Limb (tissue), 2 donors: ENCODE measurements around the gene TMEM187.
"Not testable (repeated sequence)": the region's sequence is repeated elsewhere in the genome, so short reads cannot be mapped to it uniquely, and the experiment has no call there.

Experiments used
- DNase-seq, 2 donors: peaks; one replicate each; pipeline ENCODE4 v3.0.0-alpha.2; 2016; ENCODE audit errors: extremely low spot score in 2 of 2

Gene TMEM187

GRCh38 chrX:153970357-153971123 is 2.0 kb upstream of the TMEM187 start:
- peak; percentile 70 to 76 for DNase-seq

- peak; percentile 71 to 89 for DNase-seq
Observed at GRCh38 chrX:153971124-153971449, 1.5 kb upstream of the TMEM187 start.

DNA sequence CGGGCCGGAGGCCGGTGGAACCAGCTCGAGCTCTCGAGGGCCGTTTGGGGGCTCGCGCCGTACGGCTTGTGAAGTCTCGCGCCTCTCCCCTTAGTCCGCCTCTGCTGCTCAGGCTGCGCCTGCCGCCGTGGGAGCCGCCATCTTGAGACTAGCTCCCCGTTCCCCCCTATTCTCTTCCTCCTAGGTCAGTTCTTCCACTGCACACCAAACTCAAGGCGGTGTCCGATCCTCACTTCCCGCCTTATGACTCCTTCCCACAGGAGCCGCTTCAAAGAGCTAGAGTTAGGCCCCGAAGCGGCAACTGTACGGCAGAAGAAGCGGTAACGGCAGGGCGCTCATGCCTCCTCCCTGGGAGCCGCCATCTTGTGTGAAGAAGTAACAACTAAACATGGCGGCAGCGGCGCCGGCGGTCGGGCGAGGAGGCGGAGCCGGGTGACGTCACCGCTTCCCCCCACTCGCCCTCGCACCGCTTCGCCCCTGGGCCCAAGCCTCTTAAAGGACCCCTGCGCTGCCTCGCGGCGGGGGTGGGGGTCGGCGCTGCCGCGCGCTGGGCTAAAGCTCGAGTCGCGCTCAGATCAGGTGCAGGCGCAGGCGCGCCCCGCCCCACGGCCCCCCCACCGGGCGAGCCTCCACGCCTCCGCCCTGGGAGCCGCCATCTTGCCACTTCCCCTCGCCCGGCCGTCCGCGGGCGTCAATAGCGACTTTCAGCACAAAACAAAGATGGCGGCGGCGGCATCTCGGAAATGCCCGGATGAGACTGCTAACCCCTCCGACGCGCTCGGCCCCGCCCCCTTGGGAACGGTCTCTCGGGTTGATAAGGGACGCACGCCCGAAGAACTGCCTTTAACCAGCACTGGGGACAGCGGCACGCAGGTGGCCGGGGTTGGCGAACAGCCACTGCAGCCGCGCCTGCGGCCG is 845 bp upstream of the TMEM187 start, which contains the start of gene HCFC1:
TSS of gene HCFC1 (minus strand) at position 369 of the 918 bp plus-strand sequence. CDS start 978 bp downstream, outside the sequence.
- DNase-seq: peak; percentile 90 to 93

- no peak for DNase-seq
Observed at GRCh38 chrX:153973127-153974002, 811 bp downstream of the TMEM187 start.

GRCh38 chrX:153974003-153974725 is 1.6 kb downstream of the TMEM187 start:
- DNase-seq: no peak

GRCh38 chrX:153974726-153975286 is 2.3 kb downstream of the TMEM187 start:
- no peak for DNase-seq

- not testable (repeated sequence) for DNase-seq
Observed at GRCh38 chrX:153980394-153980793, 7.8 kb downstream of the TMEM187 start.

- no peak for DNase-seq
Observed at GRCh38 chrX:153981231-153981630, 8.7 kb downstream of the TMEM187 start.

GRCh38 chrX:153981771-153982533 is 9.4 kb downstream of the TMEM187 start:
- no peak for DNase-seq

DNA sequence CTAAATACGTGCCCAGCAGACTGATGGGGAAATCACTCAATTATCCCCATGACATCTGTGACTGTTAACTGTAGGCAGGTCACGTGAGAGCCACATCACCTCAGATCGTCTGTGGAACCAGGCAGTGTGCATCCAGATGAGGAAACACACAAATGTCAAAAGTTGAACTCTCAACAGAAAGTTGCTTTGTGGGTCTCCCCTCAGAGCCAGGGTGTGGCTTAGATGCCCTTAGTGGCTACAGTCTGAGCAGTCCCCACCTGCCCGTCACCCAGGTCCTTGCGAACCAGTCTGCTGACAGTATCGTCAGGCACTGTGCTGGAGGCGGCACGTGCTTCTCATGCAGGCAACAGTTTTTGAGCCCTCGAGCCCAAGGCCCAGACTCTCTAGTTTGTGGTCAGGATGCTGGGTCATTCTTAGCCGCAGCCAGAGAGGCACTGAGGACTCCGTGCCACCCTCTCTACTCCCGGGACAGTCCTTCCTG is 10.8 kb downstream of the TMEM187 start:
- no peak for DNase-seq

DNA sequence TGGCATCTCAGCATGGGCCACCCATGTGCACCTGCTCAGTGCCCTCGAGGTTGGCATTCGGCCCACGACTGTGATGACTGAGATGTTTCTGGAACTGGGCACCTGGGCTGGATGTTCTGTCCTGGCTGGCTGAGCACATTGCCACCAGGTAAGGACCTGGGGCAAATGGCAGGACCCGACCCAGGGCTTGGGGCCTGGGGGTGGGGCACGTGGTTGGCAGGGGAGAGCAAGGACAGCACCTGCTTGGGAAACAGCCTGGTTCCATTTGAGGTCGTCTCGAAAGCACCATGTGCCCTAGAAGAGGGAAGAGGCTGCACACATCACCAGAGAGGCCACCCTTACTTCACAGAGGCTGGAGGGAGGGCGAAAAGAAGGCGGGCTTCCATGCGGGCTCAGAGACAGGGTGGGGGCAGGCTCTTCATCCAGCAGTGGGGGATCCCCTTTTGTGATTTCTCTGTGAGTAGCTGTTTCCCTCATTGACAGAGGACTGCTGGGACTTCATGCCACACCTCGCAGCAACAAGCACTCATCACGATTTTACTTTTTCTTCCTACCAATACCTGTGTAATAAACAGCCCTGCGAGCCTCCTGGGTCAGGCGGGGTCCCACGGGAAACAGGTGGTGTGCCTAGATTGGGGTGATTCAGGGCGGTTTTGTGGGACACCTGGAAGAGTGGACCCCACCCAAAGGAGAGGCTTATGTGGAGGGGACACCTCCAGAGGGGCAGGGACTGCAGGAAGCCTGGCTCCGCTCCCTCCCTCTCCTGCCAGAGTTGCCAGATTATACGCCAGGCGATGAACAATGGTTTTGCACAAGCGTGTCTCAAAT is 12.0 kb downstream of the TMEM187 start:
- DNase-seq: no peak

GRCh38 chrX:153988493-153988892 is 15.9 kb downstream of the TMEM187 start:
- no peak for DNase-seq

DNA sequence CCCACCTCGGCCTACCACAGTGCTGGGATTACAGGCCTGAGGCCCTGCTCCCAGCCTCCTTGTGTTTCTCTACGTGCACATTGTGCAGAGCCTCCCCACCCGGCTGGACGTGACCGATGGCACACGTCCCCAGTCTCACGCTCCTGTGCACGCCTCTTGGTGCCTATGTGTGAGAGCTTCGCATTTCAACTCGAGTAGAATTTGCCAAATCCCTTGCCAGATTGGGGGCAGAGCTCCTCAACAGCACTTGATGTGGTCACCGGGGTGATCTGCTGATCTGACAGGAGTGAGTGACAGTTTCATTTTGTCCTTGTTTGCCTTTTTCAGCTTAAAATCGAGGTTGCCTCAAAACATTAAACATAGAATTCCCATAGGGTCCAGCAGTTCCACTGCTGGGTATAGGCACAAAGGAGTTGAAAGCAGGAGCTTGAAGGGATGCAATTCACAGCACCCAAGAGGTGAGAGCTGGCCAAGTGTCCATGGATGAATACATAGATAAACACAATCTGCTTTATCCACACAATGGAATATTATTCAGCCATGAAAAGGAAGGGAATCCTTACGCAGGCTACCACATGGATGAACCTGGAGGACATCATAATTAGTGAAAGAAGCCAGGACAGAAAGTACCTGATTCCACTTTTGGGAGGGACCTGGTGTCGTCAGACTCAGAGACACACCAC is 17.6 kb downstream of the TMEM187 start:
- no peak for DNase-seq

- no peak for DNase-seq
Observed at GRCh38 chrX:153991013-153991580, 18.5 kb downstream of the TMEM187 start.

GRCh38 chrX:153992180-153992579 is 19.6 kb downstream of the TMEM187 start:
- no peak for DNase-seq

DNA sequence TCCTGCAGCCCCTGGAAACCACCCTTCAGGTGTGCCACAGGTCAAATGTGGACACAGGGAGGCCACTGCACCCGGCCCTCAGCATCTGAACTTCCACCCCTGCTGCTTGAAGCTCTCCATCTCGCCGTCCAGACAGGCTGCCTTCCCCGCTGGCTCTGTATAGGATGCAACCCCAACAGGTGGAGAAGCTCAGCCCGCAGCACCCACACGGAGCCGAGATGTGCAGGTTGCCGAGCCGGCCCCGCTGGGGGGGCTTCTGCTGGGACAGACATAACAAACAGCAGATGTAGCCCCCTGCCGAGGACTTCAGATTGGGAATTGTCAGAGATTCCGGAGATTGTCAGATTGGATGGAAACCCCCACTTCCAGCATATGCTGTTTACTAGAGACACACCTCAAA is 20.5 kb downstream of the TMEM187 start:
- no peak for DNase-seq

- no peak for DNase-seq
Observed at GRCh38 chrX:153993978-153994377, 21.4 kb downstream of the TMEM187 start.

GRCh38 chrX:153994398-153994797 is 21.8 kb downstream of the TMEM187 start:
- DNase-seq: not testable (repeated sequence)
